Type B pancreatic cell (in vitro differentiated cells): Measurements from ENCODE around the gene PPDPF. TPM values are rescaled to one million over a fixed set of nuclear protein-coding genes. Genes with fewer than 3 reads are reported as not detected.
A peak's percentile ranks its signal among the peaks of the same experiment; 100 is the strongest.

Source experiments
- DNase-seq: peaks from one replicate; pipeline ENCODE4 v3.0.0; 2021; ENCODE audit warnings: mixed read lengths; ENCODE audit not compliant: unreplicated experiment; ENCODE audit errors: extremely low spot score
- H3K27ac Mint-ChIP-seq: 2 replicates; pipeline ENCODE4 v1.8.0; 2021; ENCODE audit warnings: mild to moderate bottlenecking, mixed read lengths
- H3K27me3 Mint-ChIP-seq: 2 replicates; pipeline ENCODE4 v1.8.0; 2021; ENCODE audit warnings: mixed read lengths
- H3K36me3 Mint-ChIP-seq: 2 replicates; pipeline ENCODE4 v1.8.0; 2021; ENCODE audit warnings: mixed read lengths
- H3K4me1 Mint-ChIP-seq: one replicate; pipeline ENCODE4 v1.8.0; 2021; ENCODE audit warnings: mixed read lengths; ENCODE audit not compliant: unreplicated experiment
- H3K4me3 Mint-ChIP-seq: 2 replicates; pipeline ENCODE4 v1.8.0; 2021; ENCODE audit warnings: mild to moderate bottlenecking, mixed read lengths
- H3K9me3 Mint-ChIP-seq: 2 replicates; pipeline ENCODE4 v1.8.0; 2021; ENCODE audit warnings: mixed read lengths
- CTCF ChIP-seq: fragments of 200-600 bp; sonication (generic); conservative IDR thresholded peaks from 2 replicates; pipeline ENCODE4 v1.5.0; 2021; ENCODE audit warnings: antibody characterized with exemption, mild to moderate bottlenecking
- total RNA-seq: library from RNA; stranded (reverse); gene quantifications from 2 replicates; pipeline ENCODE4 v1.2.1, GENCODE V29; 2021; ENCODE audit warnings: low replicate concordance

The PPDPF gene
- total RNA-seq, 1 donor from 2014 or later, result 280 TPM

- TF ChIP-seq CTCF, result peak; percentile 44
- Mint-ChIP-seq H3K4me1 (peaks cover 10% of the 10 kb centered on the region), H3K36me3 (peaks cover 10% of the 10 kb centered on the region), H3K9me3 (no peaks in the 10 kb centered on the region), H3K27me3 (peaks cover 16% of the 10 kb centered on the region), H3K4me3 (peak overlapping the region; percentile 77), H3K27ac (no peak overlapping the region)
- peak; percentile 68 for DNase-seq
Measured at GRCh38 chr20:63519668-63520503, 679 bp upstream of the PPDPF start.

GRCh38 chr20:63520934-63521601, 503 bp downstream of the PPDPF start:
- Mint-ChIP-seq H3K27me3 (peaks cover 7% of the 10 kb centered on the region), H3K9me3 (no peaks in the 10 kb centered on the region), H3K4me1 (peaks cover 14% of the 10 kb centered on the region), H3K27ac (peak overlapping the region; percentile 91), H3K4me3 (peak overlapping the region; percentile 90), H3K36me3 (peaks cover 10% of the 10 kb centered on the region)
- DNase-seq, result peak; percentile 87
- peak; percentile 14 for TF ChIP-seq CTCF

- Mint-ChIP-seq H3K27ac (peak overlapping the region; percentile 91), H3K27me3 (peaks cover 7% of the 10 kb centered on the region), H3K4me1 (peaks cover 14% of the 10 kb centered on the region), H3K4me3 (peak overlapping the region; percentile 90), H3K9me3 (no peaks in the 10 kb centered on the region), H3K36me3 (peaks cover 10% of the 10 kb centered on the region)
- no peak for TF ChIP-seq CTCF
- DNase-seq, result peak; percentile 70
Measured at GRCh38 chr20:63521602-63522001, 1.0 kb downstream of the PPDPF start.

- H3K27me3 Mint-ChIP-seq, result peaks cover 7% of the 10 kb centered on the region
- TF ChIP-seq CTCF, result no peak
- H3K36me3 Mint-ChIP-seq, result peaks cover 10% of the 10 kb centered on the region
- peaks cover 14% of the 10 kb centered on the region for H3K4me1 Mint-ChIP-seq
- peak overlapping the region; percentile 80 for H3K4me3 Mint-ChIP-seq
- H3K9me3 Mint-ChIP-seq, result no peaks in the 10 kb centered on the region
- peak overlapping the region; percentile 83 for H3K27ac Mint-ChIP-seq
- peak; percentile 64 for DNase-seq
Measured at GRCh38 chr20:63522091-63522868, 1.7 kb downstream of the PPDPF start.

- DNase-seq, result no peak
- peaks cover 10% of the 10 kb centered on the region for H3K36me3 Mint-ChIP-seq
- peaks cover 4% of the 10 kb centered on the region for H3K27me3 Mint-ChIP-seq
- no peaks in the 10 kb centered on the region for H3K9me3 Mint-ChIP-seq
- peak overlapping the region; percentile 88 for H3K27ac Mint-ChIP-seq
- H3K4me1 Mint-ChIP-seq, result peaks cover 14% of the 10 kb centered on the region
- H3K4me3 Mint-ChIP-seq, result peak overlapping the region; percentile 80
- no peak for TF ChIP-seq CTCF
Measured at GRCh38 chr20:63522981-63523611, 2.5 kb downstream of the PPDPF start.
